ENCODE measurements around the gene SPTLC2. TPM values are rescaled to one million over a fixed set of nuclear protein-coding genes. Genes with fewer than 3 reads are reported as not detected.
A peak's percentile ranks its signal among the peaks of the same experiment; 100 is the strongest.

The SPTLC2 gene
- total and polyA plus RNA-seq, 4 donors, result 8.1 to 48.6 (median 27.6) TPM

DNA sequence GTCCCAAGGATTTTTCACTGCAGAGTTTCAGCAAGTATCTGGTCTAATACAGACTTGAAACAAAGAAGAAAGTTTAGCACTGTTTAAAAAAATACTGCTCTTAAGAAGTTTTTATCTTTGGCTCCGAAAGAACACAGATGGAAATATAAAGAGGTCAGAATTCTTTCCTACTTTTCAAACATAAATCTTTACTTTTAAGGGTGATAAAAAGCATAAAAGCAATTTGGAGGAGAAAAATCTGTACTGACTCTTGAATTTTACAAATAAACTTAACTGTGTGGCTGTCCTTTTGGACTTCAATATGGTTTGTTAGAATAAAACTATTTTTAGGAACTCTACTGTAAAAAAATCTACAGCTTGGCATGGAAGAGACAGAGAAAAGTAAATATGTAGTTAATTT, 90.2 kb downstream of the SPTLC2 start:
- ATAC-seq (ENCODE audit: insufficient read depth, low FRiP score), result no peak
- H3K4me3 ChIP-seq, result no peak overlapping the region
- TF ChIP-seq, protein P1, sequence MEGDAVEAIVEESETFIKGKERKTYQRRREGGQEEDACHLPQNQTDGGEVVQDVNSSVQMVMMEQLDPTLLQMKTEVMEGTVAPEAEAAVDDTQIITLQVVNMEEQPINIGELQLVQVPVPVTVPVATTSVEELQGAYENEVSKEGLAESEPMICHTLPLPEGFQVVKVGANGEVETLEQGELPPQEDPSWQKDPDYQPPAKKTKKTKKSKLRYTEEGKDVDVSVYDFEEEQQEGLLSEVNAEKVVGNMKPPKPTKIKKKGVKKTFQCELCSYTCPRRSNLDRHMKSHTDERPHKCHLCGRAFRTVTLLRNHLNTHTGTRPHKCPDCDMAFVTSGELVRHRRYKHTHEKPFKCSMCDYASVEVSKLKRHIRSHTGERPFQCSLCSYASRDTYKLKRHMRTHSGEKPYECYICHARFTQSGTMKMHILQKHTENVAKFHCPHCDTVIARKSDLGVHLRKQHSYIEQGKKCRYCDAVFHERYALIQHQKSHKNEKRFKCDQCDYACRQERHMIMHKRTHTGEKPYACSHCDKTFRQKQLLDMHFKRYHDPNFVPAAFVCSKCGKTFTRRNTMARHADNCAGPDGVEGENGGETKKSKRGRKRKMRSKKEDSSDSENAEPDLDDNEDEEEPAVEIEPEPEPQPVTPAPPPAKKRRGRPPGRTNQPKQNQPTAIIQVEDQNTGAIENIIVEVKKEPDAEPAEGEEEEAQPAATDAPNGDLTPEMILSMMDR (IDR thresholded peaks at IDR 0.05; ENCODE audit: control extremely low read depth, extremely low read depth), result no peak
- DNase-seq, result peak in 2 of 3 donors; percentile 25 to 28
- H3K4me1 ChIP-seq (ENCODE audit: control insufficient read depth in 5 of 5, insufficient read depth in 5 of 5, low read length in 5 of 5), result peaks cover 0 to 3% (median 0%) of the 10 kb centered on the region in 5 donors
- H3K27me3 ChIP-seq (ENCODE audit: control insufficient read depth in 3 of 3, insufficient read depth in 3 of 3, low read length in 2 of 3), result no peaks in the 10 kb centered on the region
- peaks cover 0 to 3% (median 2%) of the 10 kb centered on the region in 4 donors for H3K36me3 ChIP-seq (ENCODE audit: control insufficient read depth in 4 of 4, insufficient read depth in 4 of 4, low read length in 4 of 4)
- H3K27ac ChIP-seq (ENCODE audit: low read depth in 1 of 2, low read length in 1 of 2), result no peak overlapping the region
- H3K9me3 ChIP-seq (ENCODE audit: control insufficient read depth in 4 of 4, insufficient read depth in 3 of 4, low read length in 3 of 4), result no peaks in the 10 kb centered on the region
- WGBS, 2 donors, result 72 to 85% methylated on average over 1 of the region's 1 CpG
- no peak overlapping the region for H3K9ac ChIP-seq (ENCODE audit: insufficient read depth in 1 of 2, low read length in 2 of 2)

GRCh38 chr14:77524536-77524935, 91.9 kb downstream of the SPTLC2 start:
- Histone ChIP-seq H3K27ac (ENCODE audit: low read depth in 1 of 2, low read length in 1 of 2) (no peak overlapping the region), H3K4me1 (ENCODE audit: control insufficient read depth in 5 of 5, insufficient read depth in 5 of 5, low read length in 5 of 5) (peaks cover 0 to 3% (median 0%) of the 10 kb centered on the region in 5 donors)
- 95% methylated on average over 6 of the region's 6 CpGs for WGBS, 2 donors

DNA sequence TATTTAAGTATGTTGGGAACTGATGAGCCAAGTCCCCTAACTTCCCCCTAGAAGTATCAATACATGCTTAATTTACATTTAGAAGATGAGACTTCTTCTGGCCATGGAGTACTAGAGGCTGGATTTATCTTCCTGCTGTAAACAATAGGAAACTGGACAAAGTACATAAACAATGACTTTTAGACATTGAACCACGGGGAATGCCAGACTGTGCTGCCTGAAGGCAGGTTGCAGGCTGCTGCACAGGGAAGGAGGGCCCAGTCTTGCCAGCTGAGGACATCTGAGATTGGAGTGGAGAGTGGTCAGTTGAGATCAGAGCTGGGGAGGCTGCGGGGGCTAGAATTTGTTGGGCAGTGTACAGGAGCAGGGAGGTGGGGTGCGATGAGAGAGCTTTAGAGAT, 93.3 kb downstream of the SPTLC2 start:
- WGBS, 2 donors, result 86 to 89% methylated on average over 3 of the region's 3 CpGs
- no peak for ATAC-seq (ENCODE audit: insufficient read depth, low FRiP score)

More at GRCh38 chr14:77524536-77524935, 91.9 kb downstream of the SPTLC2 start:
- Histone ChIP-seq H3K9me3 (ENCODE audit: control insufficient read depth in 4 of 4, insufficient read depth in 3 of 4, low read length in 3 of 4) (no peaks in the 10 kb centered on the region), H3K27me3 (ENCODE audit: control insufficient read depth in 3 of 3, insufficient read depth in 3 of 3, low read length in 2 of 3) (no peaks in the 10 kb centered on the region), H3K4me3 (no peak overlapping the region), H3K36me3 (ENCODE audit: control insufficient read depth in 4 of 4, insufficient read depth in 4 of 4, low read length in 4 of 4) (peaks cover 6 to 11% (median 7%) of the 10 kb centered on the region in 4 donors), H3K9ac (ENCODE audit: insufficient read depth in 1 of 2, low read length in 2 of 2) (no peak overlapping the region)
- TF ChIP-seq, protein P1 (IDR thresholded peaks at IDR 0.05; ENCODE audit: control extremely low read depth, extremely low read depth), result no peak
- ATAC-seq (ENCODE audit: insufficient read depth, low FRiP score), result no peak
- DNase-seq, result no peak

More for the DNA sequence above, 93.3 kb downstream of the SPTLC2 start:
- DNase-seq, result no peak
- Histone ChIP-seq H3K36me3 (ENCODE audit: control insufficient read depth in 4 of 4, insufficient read depth in 4 of 4, low read length in 4 of 4) (peaks cover 8 to 13% (median 9%) of the 10 kb centered on the region in 4 donors), H3K27me3 (ENCODE audit: control insufficient read depth in 3 of 3, insufficient read depth in 3 of 3, low read length in 2 of 3) (no peaks in the 10 kb centered on the region), H3K9me3 (ENCODE audit: control insufficient read depth in 4 of 4, insufficient read depth in 3 of 4, low read length in 3 of 4) (no peaks in the 10 kb centered on the region), H3K4me1 (ENCODE audit: control insufficient read depth in 5 of 5, insufficient read depth in 5 of 5, low read length in 5 of 5) (peaks cover 0 to 3% (median 0%) of the 10 kb centered on the region in 5 donors), H3K4me3 (no peak overlapping the region), H3K9ac (ENCODE audit: insufficient read depth in 1 of 2, low read length in 2 of 2) (no peak overlapping the region), H3K27ac (ENCODE audit: low read depth in 1 of 2, low read length in 1 of 2) (no peak overlapping the region)
- TF ChIP-seq, protein P1 (IDR thresholded peaks at IDR 0.05; ENCODE audit: control extremely low read depth, extremely low read depth), result no peak

Measured in lung (tissue), 12 donors.